Fibroblast of peridontal ligament (primary cell): ENCODE results near the gene GFAP.
A peak's percentile ranks its signal among the peaks of the same experiment; 100 is the strongest.

Experiments
- DNase-seq: peaks from one replicate; pipeline ENCODE4 v3.0.0-alpha.2; 2010; ENCODE audit errors: extremely low read depth

Gene GFAP

GRCh38 chr17:44914148-44914547 lies 1.2 kb downstream of the GFAP start:
- no peak for DNase-seq

GRCh38 chr17:44913676-44914075 lies 1.6 kb downstream of the GFAP start:
- no peak for DNase-seq

- no peak for DNase-seq
Observed at GRCh38 chr17:44912763-44913544, 2.3 kb downstream of the GFAP start.

GRCh38 chr17:44911133-44912001 lies 3.9 kb downstream of the GFAP start:
- DNase-seq: no peak

- DNase-seq: no peak
Observed at GRCh38 chr17:44910231-44911106, 4.8 kb downstream of the GFAP start.

GRCh38 chr17:44909681-44910144 lies 5.6 kb downstream of the GFAP start:
- peak; percentile 52 for DNase-seq

- DNase-seq: no peak
Observed at GRCh38 chr17:44908761-44909326, 6.5 kb downstream of the GFAP start.

GRCh38 chr17:44907729-44908470 lies 7.4 kb downstream of the GFAP start:
- no peak for DNase-seq

GRCh38 chr17:44906763-44907728 lies 8.3 kb downstream of the GFAP start:
- peak; percentile 62 for DNase-seq

- DNase-seq: peak; percentile 89
Observed at GRCh38 chr17:44906010-44906646, 9.2 kb downstream of the GFAP start.

- DNase-seq: no peak
Observed at GRCh38 chr17:44905006-44906000, 10.0 kb downstream of the GFAP start.

- no peak for DNase-seq
Observed at GRCh38 chr17:44904001-44904984, 11.0 kb downstream of the GFAP start.

GRCh38 chr17:44903012-44903685 lies 12.2 kb downstream of the GFAP start:
- DNase-seq: no peak

GRCh38 chr17:44902135-44902760 lies 13.1 kb downstream of the GFAP start:
- no peak for DNase-seq

- peak; percentile 82 for DNase-seq
Observed at GRCh38 chr17:44901411-44901921, 13.8 kb downstream of the GFAP start.
